Left kidney (tissue), 2 donors: ENCODE results near the gene KBTBD12. TPM values are rescaled to one million over a fixed set of nuclear protein-coding genes. Genes with fewer than 3 reads are reported as not detected.
"Not testable (repeated sequence)": the region's sequence is repeated elsewhere in the genome, so short reads cannot be mapped to it uniquely, and the experiment has no call there.

Experiments
- DNase-seq: peaks from one replicate; pipeline ENCODE4 v3.0.0-alpha.2; 2013
- polyA plus RNA-seq: library from polyadenylated mRNA; unstranded; fragments of 120-200 nt; gene quantifications from one replicate; pipeline ENCODE4 v1.2.1, GENCODE V29; 2013; ENCODE audit not compliant: insufficient read length

The KBTBD12 gene
- polyA plus RNA-seq, 1 donor = 1.5 TPM

GRCh38 chr3:127903611-127904375 is 11.2 kb upstream of the KBTBD12 start:
- DNase-seq = no peak

- DNase-seq = no peak
Observed at GRCh38 chr3:127905556-127905955, 9.5 kb upstream of the KBTBD12 start.

- DNase-seq = not testable (repeated sequence)
Observed at GRCh38 chr3:127906653-127907052, 8.4 kb upstream of the KBTBD12 start.

- DNase-seq = no peak
Observed at GRCh38 chr3:127908202-127908601, 6.8 kb upstream of the KBTBD12 start.

- no peak for DNase-seq
Observed at GRCh38 chr3:127908951-127909350, 6.1 kb upstream of the KBTBD12 start.

- no peak for DNase-seq
Observed at GRCh38 chr3:127909646-127910045, 5.4 kb upstream of the KBTBD12 start.

- DNase-seq = no peak
Observed at GRCh38 chr3:127911421-127911931, 3.6 kb upstream of the KBTBD12 start.

GRCh38 chr3:127913841-127914240 is 1.2 kb upstream of the KBTBD12 start:
- not testable (repeated sequence) for DNase-seq

GRCh38 chr3:127914584-127914983 is 448 bp upstream of the KBTBD12 start:
- no peak for DNase-seq

GRCh38 chr3:127915937-127916493 is 983 bp downstream of the KBTBD12 start:
- no peak for DNase-seq

- no peak for DNase-seq
Observed at GRCh38 chr3:127920738-127921137, 5.7 kb downstream of the KBTBD12 start.

- no peak for DNase-seq
Observed at GRCh38 chr3:127923611-127924010, 8.6 kb downstream of the KBTBD12 start.

- no peak for DNase-seq
Observed at GRCh38 chr3:127925384-127925783, 10.4 kb downstream of the KBTBD12 start.

GRCh38 chr3:127927829-127928604 is 13.0 kb downstream of the KBTBD12 start:
- DNase-seq = no peak

- DNase-seq = no peak
Observed at GRCh38 chr3:127929818-127930413, 14.9 kb downstream of the KBTBD12 start.

- DNase-seq = no peak
Observed at GRCh38 chr3:127933396-127933795, 18.4 kb downstream of the KBTBD12 start.

GRCh38 chr3:127938800-127939199 is 23.8 kb downstream of the KBTBD12 start:
- DNase-seq = no peak

- DNase-seq = no peak
Observed at GRCh38 chr3:127940116-127940515, 25.1 kb downstream of the KBTBD12 start.

- no peak for DNase-seq
Observed at GRCh38 chr3:127942613-127943012, 27.6 kb downstream of the KBTBD12 start.

- DNase-seq = no peak
Observed at GRCh38 chr3:127948211-127948610, 33.2 kb downstream of the KBTBD12 start.

- no peak for DNase-seq
Observed at GRCh38 chr3:127949446-127950055, 34.5 kb downstream of the KBTBD12 start.

- DNase-seq = no peak
Observed at GRCh38 chr3:127951276-127951675, 36.2 kb downstream of the KBTBD12 start.
